Measurements from ENCODE around the gene CDH4. TPM values are rescaled to one million over a fixed set of nuclear protein-coding genes. Genes with fewer than 3 reads are reported as not detected.

The CDH4 gene
- total and polyA plus RNA-seq, 2 of the 8 experiments (the other 6 are each of a cell fraction or from before 2014, with no cell fraction given): 4.3 to 7.9 TPM

- POLR2A ChIA-PET (ENCODE audit: partially characterized antibody): interaction anchor here (1.2 kb wide), 1 partner anchor 24 kb away, joined by 4 read pairs; no protein-coding TSS in a partner anchor
- no peak for FAIRE-seq
These were observed 208.4 kb downstream of the CDH4 start for GRCh38 chr20:61460261-61461052.

More at GRCh38 chr20:61460261-61461052, 208.4 kb downstream of the CDH4 start:
- peaks cover 3% of the 10 kb centered on the region for H3K79me1 ChIP-seq (ENCODE audit: low read depth, low read length)
- no peaks in the 10 kb centered on the region; a peak in 2 of 8 replicates for H3K36me3 ChIP-seq (ENCODE audit: control insufficient read depth in 2 of 4, insufficient read depth in 4 of 4, low read length in 3 of 4)
- peaks cover 9% of the 10 kb centered on the region; the same call in 1 of the 2 replicates for H3K23me2 ChIP-seq (ENCODE audit: low read depth, low read length)
- H3K23ac ChIP-seq (ENCODE audit: insufficient read length): no peak overlapping the region
- peak overlapping the region; percentile 6; the same call in 1 of the 2 replicates for H3K18ac ChIP-seq (ENCODE audit: extremely low read depth, low read length)
- H3K9ac ChIP-seq (replicated peaks in 1 of 4; ENCODE audit: extremely low read depth in 1 of 4, low read depth in 3 of 4, low read length in 3 of 4): no peak overlapping the region
- H2BK12ac ChIP-seq (ENCODE audit: low read depth, low read length): no peak overlapping the region; the same call in 1 of the 2 replicates
- CTCF ChIA-PET (ENCODE audit: partially characterized antibody): interaction anchor here (1.4 to 1.9 kb wide), 2 partner anchors 46 to 100 kb away, joined by 4 to 7 read pairs; no protein-coding TSS in a partner anchor
- no peak overlapping the region for H2BK120ac ChIP-seq (replicated peaks; ENCODE audit: low read depth, low read length)
- H3K27ac ChIP-seq (ENCODE audit: low read depth, low read length): no peak overlapping the region; the same call in 1 of the 2 replicates
- DNase-seq (ENCODE audit: low read depth in 1 of 2, low spot score in 2 of 2): no peak
- H3K9me3 ChIP-seq (ENCODE audit: insufficient read depth in 2 of 2, low read depth in 1 of 2, low read length in 1 of 2): peaks cover 15 to 16% of the 10 kb centered on the region in 2 experiments
- no peak overlapping the region for H2BK5ac ChIP-seq (ENCODE audit: low read depth, low read length)
- peak overlapping the region; percentile 73; the same call in 1 of the 2 replicates for H2BK15ac ChIP-seq (ENCODE audit: low read length)
- no peak overlapping the region for H3K14ac ChIP-seq (ENCODE audit: insufficient read length)
- H4K5ac ChIP-seq (ENCODE audit: insufficient read length, low read depth, low read length): no peak overlapping the region
- H4K20me1 ChIP-seq (replicated peaks in 1 of 2; ENCODE audit: control insufficient read depth in 1 of 2, insufficient read depth in 2 of 2, low read length in 2 of 2): peaks cover 0 to 5% of the 10 kb centered on the region in 2 experiments
- peak overlapping the region; percentile 59; the same call in 1 of the 2 replicates for H4K8ac ChIP-seq (ENCODE audit: extremely low read depth, insufficient read depth, low read length)
- peaks cover 0 to 6% (median 2%) of the 10 kb centered on the region in 4 experiments; a peak in 3 of 7 replicates for H3K4me1 ChIP-seq (replicated peaks in 1 of 4; ENCODE audit: control insufficient read depth in 3 of 4, insufficient read depth in 4 of 4, low read length in 3 of 4)
- TF ChIP-seq RAD21 (IDR thresholded peaks at IDR 0.05 in 1 of 2, conservative IDR thresholded peaks at IDR 0.05 in 1 of 2; ENCODE audit: low read depth in 2 of 2, low read length in 2 of 2) (peak; percentile 38 to 64; a peak in 3 of 4 replicates), POLR2AphosphoS5 (IDR thresholded peaks at IDR 0.05; ENCODE audit: low read depth, low read length) (no peak), GABPA (IDR thresholded peaks at IDR 0.05; ENCODE audit: borderline replicate concordance, insufficient read depth, low read length) (no peak), CHD2 (IDR thresholded peaks at IDR 0.05; ENCODE audit: low read length) (no peak), FOSL1 (IDR thresholded peaks at IDR 0.05; ENCODE audit: insufficient read depth, low read depth, low read length) (no peak)
- TF ChIP-seq, protein P1, sequence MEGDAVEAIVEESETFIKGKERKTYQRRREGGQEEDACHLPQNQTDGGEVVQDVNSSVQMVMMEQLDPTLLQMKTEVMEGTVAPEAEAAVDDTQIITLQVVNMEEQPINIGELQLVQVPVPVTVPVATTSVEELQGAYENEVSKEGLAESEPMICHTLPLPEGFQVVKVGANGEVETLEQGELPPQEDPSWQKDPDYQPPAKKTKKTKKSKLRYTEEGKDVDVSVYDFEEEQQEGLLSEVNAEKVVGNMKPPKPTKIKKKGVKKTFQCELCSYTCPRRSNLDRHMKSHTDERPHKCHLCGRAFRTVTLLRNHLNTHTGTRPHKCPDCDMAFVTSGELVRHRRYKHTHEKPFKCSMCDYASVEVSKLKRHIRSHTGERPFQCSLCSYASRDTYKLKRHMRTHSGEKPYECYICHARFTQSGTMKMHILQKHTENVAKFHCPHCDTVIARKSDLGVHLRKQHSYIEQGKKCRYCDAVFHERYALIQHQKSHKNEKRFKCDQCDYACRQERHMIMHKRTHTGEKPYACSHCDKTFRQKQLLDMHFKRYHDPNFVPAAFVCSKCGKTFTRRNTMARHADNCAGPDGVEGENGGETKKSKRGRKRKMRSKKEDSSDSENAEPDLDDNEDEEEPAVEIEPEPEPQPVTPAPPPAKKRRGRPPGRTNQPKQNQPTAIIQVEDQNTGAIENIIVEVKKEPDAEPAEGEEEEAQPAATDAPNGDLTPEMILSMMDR (IDR thresholded peaks at IDR 0.05; ENCODE audit: control extremely low read depth in 1 of 3, insufficient read depth in 1 of 3, low read depth in 1 of 3, low read length in 3 of 3): peak in 2 of 3 experiments; percentile 32 to 41; a peak in 3 of 4 replicates
- H3K56ac ChIP-seq (replicated peaks; ENCODE audit: insufficient read length, low read depth, low read length): no peak overlapping the region
- no peak overlapping the region for H3K4me3 ChIP-seq (ENCODE audit: extremely low read depth in 1 of 4, insufficient read depth in 2 of 4, low read depth in 3 of 4, low read length in 4 of 4)
- no peak overlapping the region for H2AFZ ChIP-seq (ENCODE audit: low read length)
- no peak overlapping the region for H3K4ac ChIP-seq (replicated peaks; ENCODE audit: insufficient read length, low read depth, low read length)
- H4K91ac ChIP-seq (replicated peaks; ENCODE audit: insufficient read length, low read length): no peak overlapping the region
- no peak overlapping the region for H3K4me2 ChIP-seq (ENCODE audit: insufficient read depth in 1 of 2, low read depth in 2 of 2, low read length in 2 of 2)
- 92% methylated on average over 11 of the region's 11 CpGs; no CpG with 5 or more reads in 1 of the 2 experiments for WGBS, 2 experiments (ENCODE audit: extremely low coverage in 1 of 2, insufficient coverage in 1 of 2, insufficient read length in 1 of 2, insufficient replicate concordance in 2 of 2, low coverage in 1 of 2, low lambda C conversion rate in 2 of 2, missing lambda C conversion rate in 1 of 2)
- H3K27me3 ChIP-seq (replicated peaks in 1 of 4; ENCODE audit: control insufficient read depth in 3 of 4, extremely low read depth in 1 of 4, insufficient read depth in 3 of 4, low read length in 3 of 4): no peaks in the 10 kb centered on the region
- H2AK5ac ChIP-seq (ENCODE audit: low read depth, low read length): no peak overlapping the region
- peak overlapping the region; percentile 52; the same call in 1 of the 2 replicates for H2BK20ac ChIP-seq (ENCODE audit: low read length)
- H3K79me2 ChIP-seq (ENCODE audit: control insufficient read depth in 1 of 2, insufficient read depth in 2 of 2, low read length in 2 of 2): peaks cover 0 to 3% of the 10 kb centered on the region in 2 experiments; a peak in 2 of 4 replicates

All from H1 (cell line).